GM12878 (cell line): Measurements from ENCODE around the gene CFAP92. TPM values are rescaled to one million over a fixed set of nuclear protein-coding genes. Genes with fewer than 3 reads are reported as not detected.
A peak's percentile ranks its signal among the peaks of the same experiment; 100 is the strongest.

Source experiments
- ATAC-seq: fragments of 200-7000 bp; cut with Tn5 transposase; 3 replicates; pipeline ENCODE4 v1.9.1; 2020; ENCODE audit warnings: mild to moderate bottlenecking, moderate library complexity
- BruUV-seq: library from RNA; stranded (reverse); fragments of 400-500 nt; replicated peaks from 2 replicates; lab custom pipeline; 2021; lab: Mats Ljungman, UMichigan
- CTCF ChIA-PET: fragments of 300-600 bp; sonication (Branson Sonifier 250); formaldehyde crosslinking; extraction: SDS; loops from one replicate; lab custom pipeline; 2021; ENCODE audit warnings: inconsistent platforms; lab: Yijun Ruan, JAX
- POLR2A ChIA-PET: fragments of 350-600 bp; formaldehyde crosslinking; extraction: SDS; loops from one replicate; lab custom pipeline; 2021; ENCODE audit warnings: inconsistent platforms; lab: Charles Lee
- RAD21 ChIA-PET: fragments of 300-600 bp; sonication (Branson Sonifier 250); formaldehyde crosslinking; loops from one replicate; lab custom pipeline; 2023; ENCODE audit warnings: antibody characterized with exemption; ENCODE audit not compliant: unreplicated experiment; lab: Charles Lee
- SMC1A ChIA-PET: fragments of 300-600 bp; sonication (Branson Sonifier 250); formaldehyde crosslinking; loops from one replicate; lab custom pipeline; 2023; ENCODE audit not compliant: unreplicated experiment, uncharacterized antibody; lab: Charles Lee
- DNase-seq: peaks from one replicate; pipeline ENCODE4 v3.0.0-alpha.2; 2011; ENCODE audit warnings: low read depth, low spot score
- FAIRE-seq: peaks from 3 replicates; lab custom pipeline; 2011; peaks lifted over from hg19 to GRCh38; lab: Jason Lieb, UNC
- H2AFZ ChIP-seq: 2 replicates; pipeline ENCODE4 v1.6.0; 2011; ENCODE audit warnings: low read depth, low read length, control low read depth; ENCODE audit not compliant: control insufficient read depth
- H3K27ac ChIP-seq: 2 replicates; pipeline ENCODE4 v1.5.1; 2011; ENCODE audit warnings: control low read depth; ENCODE audit not compliant: control insufficient read depth, insufficient read depth
- H3K27me3 ChIP-seq, 2 experiments: replicated peaks in 1 of 2; 2 replicates each; pipeline versions ENCODE4 v1.6.0 to v1.6.1; 2011; ENCODE audit warnings: low read length in 1 of 2; ENCODE audit not compliant: control insufficient read depth in 2 of 2, insufficient read depth in 2 of 2
- H3K36me3 ChIP-seq, 2 experiments: 2 replicates each; pipeline ENCODE4 v1.5.1; 2011; ENCODE audit warnings: low read length in 1 of 2; ENCODE audit not compliant: control insufficient read depth in 2 of 2, insufficient read depth in 2 of 2
- H3K4me1 ChIP-seq: 2 replicates; pipeline ENCODE4 v1.6.1; 2011; ENCODE audit warnings: mild to moderate bottlenecking, low read length, moderate library complexity, mixed read lengths; ENCODE audit not compliant: control insufficient read depth, insufficient read depth
- H3K4me2 ChIP-seq: 2 replicates; pipeline ENCODE4 v1.6.0; 2011; ENCODE audit warnings: control low read depth; ENCODE audit not compliant: control insufficient read depth, insufficient read depth
- H3K4me3 ChIP-seq: fragments of 200-600 bp; sonication (generic); 2 replicates; pipeline ENCODE4 v1.5.1; 2016
- H3K79me2 ChIP-seq: 2 replicates; pipeline ENCODE4 v1.6.0; 2011; ENCODE audit warnings: low read length; ENCODE audit not compliant: control insufficient read depth, insufficient read depth
- H3K9ac ChIP-seq: 2 replicates; pipeline ENCODE4 v1.8.0; 2011; ENCODE audit warnings: low read length, control low read depth, mixed read lengths; ENCODE audit not compliant: control insufficient read depth, insufficient read depth
- H3K9me3 ChIP-seq: replicated peaks from 3 replicates; pipeline ENCODE4 v1.5.1; 2011; ENCODE audit warnings: mild to moderate bottlenecking, low read length; ENCODE audit not compliant: control insufficient read depth, insufficient read depth
- H4K20me1 ChIP-seq: 2 replicates; pipeline ENCODE4 v1.6.0; 2011; ENCODE audit not compliant: control insufficient read depth, insufficient read depth
- BACH1 ChIP-seq: fragments of 450-650 bp; IDR thresholded peaks from 2 replicates; pipeline ENCODE4 v1.6.1; 2017; ENCODE audit warnings: mild to moderate bottlenecking, borderline replicate concordance
- GABPA ChIP-seq: IDR thresholded peaks from 2 replicates; pipeline ENCODE4 v1.6.1; 2014; ENCODE audit warnings: antibody characterized with exemption, low read depth, mild to moderate bottlenecking, inconsistent platforms
- MEF2A ChIP-seq: IDR thresholded peaks from 2 replicates; pipeline ENCODE4 v1.6.1; 2011; ENCODE audit warnings: low read depth, mild to moderate bottlenecking, low read length, moderate library complexity; ENCODE audit not compliant: insufficient read depth
- MYB ChIP-seq: fragments of 150-350 bp; IDR thresholded peaks from 2 replicates; pipeline ENCODE4 v1.6.1; 2014; ENCODE audit warnings: mild to moderate bottlenecking, low read depth, low read length, borderline replicate concordance
- POLR2AphosphoS5 ChIP-seq: IDR thresholded peaks from 2 replicates; pipeline ENCODE4 v1.6.1; 2011; ENCODE audit warnings: mild to moderate bottlenecking, low read length, inconsistent platforms
- RAD21 ChIP-seq: IDR thresholded peaks from 2 replicates; pipeline ENCODE4 v1.6.1; 2011; ENCODE audit warnings: mild to moderate bottlenecking, low read depth, low read length, moderate library complexity; ENCODE audit not compliant: insufficient read depth
- WGBS: methylation state at CpG from one replicate; pipeline ENCODE4 v1.1.6; 2016; ENCODE audit warnings: low lambda C conversion rate; ENCODE audit not compliant: insufficient replicate concordance, insufficient coverage; ENCODE audit errors: missing lambda C conversion rate; 5-methylcytosine and 5-hydroxymethylcytosine counted together
- in situ Hi-C: fragments of 300-500 bp; cut with MboI; formaldehyde crosslinking; loops from 9 replicates; pipeline ENCODE4 v1.14.3; 2018; ENCODE audit warnings: mixed read lengths
- intact Hi-C: fragments of 100-400 bp; cut with micrococcal nuclease; formaldehyde crosslinking; loops from one replicate; pipeline ENCODE4 v1.14.2; 2022; ENCODE audit not compliant: unreplicated experiment
- polyA plus RNA-seq, 11 experiments: library from polyadenylated mRNA; depleted of rRNA in 4 of 11; unstranded in 6 of 11; stranded (reverse) in 5 of 11; fragments of >200 nt; fragmentation: Nextera tagmentation in 4 of 11; fragmentation: Illumina TruSeq in 1 of 11; extraction: Ambion mirVana in 4 of 11; extraction: Trizol in 1 of 11; gene quantifications; 1 replicate in 1 of 11; 2 replicates in 10 of 11; pipeline versions ENCODE4 v1.2.1 to v1.2.3, GENCODE V29; 2011 to 2016; ENCODE audit warnings: inconsistent platforms in 2 of 11, missing spikeins in 2 of 11, low read depth in 1 of 11
- total RNA-seq, 4 experiments: library from RNA; depleted of rRNA in 3 of 4; stranded (reverse); fragments of >200 nt in 3 of 4; fragmentation: Illumina TruSeq in 1 of 4; extraction: Trizol in 1 of 4; gene quantifications; 2 replicates each; pipeline versions ENCODE4 v1.2.1 to v1.2.3, GENCODE V29; 2013 to 2021
- TF ChIP-seq, protein P1 (sequence below): fragments of 450-650 bp; formaldehyde crosslinking; IDR thresholded peaks from 2 replicates; pipeline ENCODE4 v1.4.0; 2020; ENCODE audit warnings: mild to moderate bottlenecking, moderate library complexity
- TF ChIP-seq, protein P2 (sequence below): fragments of 450-650 bp; formaldehyde crosslinking; IDR thresholded peaks from 2 replicates; pipeline ENCODE4 v1.5.0; 2022; ENCODE audit warnings: mild to moderate bottlenecking, missing genetic modification characterization
- TF ChIP-seq, protein P3 (sequence below): fragments of 450-650 bp; IDR thresholded peaks from 2 replicates; pipeline ENCODE4 v1.6.1; 2016; ENCODE audit warnings: mild to moderate bottlenecking
- TF ChIP-seq, protein P4 (sequence below), 3 experiments: IDR thresholded peaks in 2 of 3; conservative IDR thresholded peaks in 1 of 3; 2 replicates each; pipeline ENCODE4 v1.5.1; 2011; ENCODE audit warnings: low read depth in 3 of 3, low read length in 3 of 3, mild to moderate bottlenecking in 3 of 3, control low read depth in 2 of 3, moderate library complexity in 2 of 3, inconsistent platforms in 1 of 3, mixed read lengths in 1 of 3; ENCODE audit not compliant: control insufficient read depth in 2 of 3, insufficient read depth in 1 of 3; ENCODE audit errors: extremely low read depth in 1 of 3
- TF ChIP-seq, protein P5 (sequence below): IDR thresholded peaks from 2 replicates; pipeline ENCODE4 v1.6.1; 2012; ENCODE audit warnings: low read depth, low read length, improper control_type of control experiment

CFAP92 gene
- total and polyA plus RNA-seq, 10 of the 15 experiments (the other 5 are each of a cell fraction or from before 2014, with no cell fraction given): 0.05 to 0.52 (median 0.14) TPM; not detected in 7

DNA sequence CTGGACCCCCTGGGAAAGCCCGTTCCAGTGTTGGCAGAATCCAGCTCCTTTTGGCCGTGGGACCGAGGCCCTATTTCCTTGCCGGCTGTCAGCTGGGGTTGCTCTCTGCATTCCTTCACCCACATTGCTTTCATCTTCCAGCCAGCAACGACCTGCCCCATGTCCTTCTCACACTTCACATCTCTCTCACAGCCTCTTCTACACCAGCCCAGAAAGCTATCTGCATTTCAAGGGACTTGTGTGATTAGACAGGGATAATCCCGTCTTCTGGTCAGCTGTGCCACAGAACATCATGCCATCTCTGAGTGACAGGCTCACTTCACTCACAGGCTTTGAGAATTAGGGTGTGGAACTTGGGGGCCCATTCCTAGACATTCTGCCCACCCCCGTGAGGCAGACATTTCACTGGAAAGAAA lies 23.6 kb upstream of the CFAP92 start:
- H3K9me3 ChIP-seq: no peaks in the 10 kb centered on the region
- H4K20me1 ChIP-seq: no peaks in the 10 kb centered on the region
- in situ Hi-C loops: no loop called here
- CTCF ChIA-PET: interaction anchor here (1.6 to 4.0 kb wide), 7 partner anchors 9 to 229 kb away, joined by 6 to 39 read pairs (median 14); partner anchors contain the start of gene CFAP92
- FAIRE-seq (no peak), ATAC-seq (no peak), DNase-seq (no peak)
- POLR2A ChIA-PET: interaction anchor here (0.6 to 1.7 kb wide), 4 partner anchors 10 to 104 kb away, joined by 3 to 10 read pairs (median 4); partner anchors contain the start of gene RAB43
- H3K4me3 ChIP-seq: no peak overlapping the region
- SMC1A ChIA-PET: interaction anchor here (0.7 to 2.8 kb wide), 6 partner anchors 9 to 228 kb away, joined by 3 to 22 read pairs (median 8); no protein-coding TSS in a partner anchor
- BruUV-seq: no TSS peak
- H3K79me2 ChIP-seq: no peaks in the 10 kb centered on the region
- H3K4me1 ChIP-seq: peaks cover 19% of the 10 kb centered on the region
- no peak overlapping the region for H3K9ac ChIP-seq
- H3K4me2 ChIP-seq: peak overlapping the region; percentile 23
- RAD21 ChIA-PET: interaction anchor here (0.9 to 2.4 kb wide), 5 partner anchors 8 to 299 kb away, joined by 4 to 26 read pairs (median 7); a partner anchor contains a TSS
- intact Hi-C loops: no loop called here
- 9% methylated on average over 7 of the region's 7 CpGs for WGBS
- H3K27me3 ChIP-seq: peaks cover 0 to 4% of the 10 kb centered on the region in 2 experiments; a peak in 1 of 4 replicates
- no peak overlapping the region for H3K27ac ChIP-seq
- no peaks in the 10 kb centered on the region for H3K36me3 ChIP-seq
- peak overlapping the region; percentile 67 for H2AFZ ChIP-seq
- TF ChIP-seq POLR2AphosphoS5 (no peak), RAD21 (no peak), BACH1 (no peak), GABPA (no peak), MEF2A (no peak), MYB (no peak)
- TF ChIP-seq, protein P1, sequence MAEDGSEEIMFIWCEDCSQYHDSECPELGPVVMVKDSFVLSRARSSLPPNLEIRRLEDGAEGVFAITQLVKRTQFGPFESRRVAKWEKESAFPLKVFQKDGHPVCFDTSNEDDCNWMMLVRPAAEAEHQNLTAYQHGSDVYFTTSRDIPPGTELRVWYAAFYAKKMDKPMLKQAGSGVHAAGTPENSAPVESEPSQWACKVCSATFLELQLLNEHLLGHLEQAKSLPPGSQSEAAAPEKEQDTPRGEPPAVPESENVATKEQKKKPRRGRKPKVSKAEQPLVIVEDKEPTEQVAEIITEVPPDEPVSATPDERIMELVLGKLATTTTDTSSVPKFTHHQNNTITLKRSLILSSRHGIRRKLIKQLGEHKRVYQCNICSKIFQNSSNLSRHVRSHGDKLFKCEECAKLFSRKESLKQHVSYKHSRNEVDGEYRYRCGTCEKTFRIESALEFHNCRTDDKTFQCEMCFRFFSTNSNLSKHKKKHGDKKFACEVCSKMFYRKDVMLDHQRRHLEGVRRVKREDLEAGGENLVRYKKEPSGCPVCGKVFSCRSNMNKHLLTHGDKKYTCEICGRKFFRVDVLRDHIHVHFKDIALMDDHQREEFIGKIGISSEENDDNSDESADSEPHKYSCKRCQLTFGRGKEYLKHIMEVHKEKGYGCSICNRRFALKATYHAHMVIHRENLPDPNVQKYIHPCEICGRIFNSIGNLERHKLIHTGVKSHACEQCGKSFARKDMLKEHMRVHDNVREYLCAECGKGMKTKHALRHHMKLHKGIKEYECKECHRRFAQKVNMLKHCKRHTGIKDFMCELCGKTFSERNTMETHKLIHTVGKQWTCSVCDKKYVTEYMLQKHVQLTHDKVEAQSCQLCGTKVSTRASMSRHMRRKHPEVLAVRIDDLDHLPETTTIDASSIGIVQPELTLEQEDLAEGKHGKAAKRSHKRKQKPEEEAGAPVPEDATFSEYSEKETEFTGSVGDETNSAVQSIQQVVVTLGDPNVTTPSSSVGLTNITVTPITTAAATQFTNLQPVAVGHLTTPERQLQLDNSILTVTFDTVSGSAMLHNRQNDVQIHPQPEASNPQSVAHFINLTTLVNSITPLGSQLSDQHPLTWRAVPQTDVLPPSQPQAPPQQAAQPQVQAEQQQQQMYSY: no peak
- TF ChIP-seq, protein P2, sequence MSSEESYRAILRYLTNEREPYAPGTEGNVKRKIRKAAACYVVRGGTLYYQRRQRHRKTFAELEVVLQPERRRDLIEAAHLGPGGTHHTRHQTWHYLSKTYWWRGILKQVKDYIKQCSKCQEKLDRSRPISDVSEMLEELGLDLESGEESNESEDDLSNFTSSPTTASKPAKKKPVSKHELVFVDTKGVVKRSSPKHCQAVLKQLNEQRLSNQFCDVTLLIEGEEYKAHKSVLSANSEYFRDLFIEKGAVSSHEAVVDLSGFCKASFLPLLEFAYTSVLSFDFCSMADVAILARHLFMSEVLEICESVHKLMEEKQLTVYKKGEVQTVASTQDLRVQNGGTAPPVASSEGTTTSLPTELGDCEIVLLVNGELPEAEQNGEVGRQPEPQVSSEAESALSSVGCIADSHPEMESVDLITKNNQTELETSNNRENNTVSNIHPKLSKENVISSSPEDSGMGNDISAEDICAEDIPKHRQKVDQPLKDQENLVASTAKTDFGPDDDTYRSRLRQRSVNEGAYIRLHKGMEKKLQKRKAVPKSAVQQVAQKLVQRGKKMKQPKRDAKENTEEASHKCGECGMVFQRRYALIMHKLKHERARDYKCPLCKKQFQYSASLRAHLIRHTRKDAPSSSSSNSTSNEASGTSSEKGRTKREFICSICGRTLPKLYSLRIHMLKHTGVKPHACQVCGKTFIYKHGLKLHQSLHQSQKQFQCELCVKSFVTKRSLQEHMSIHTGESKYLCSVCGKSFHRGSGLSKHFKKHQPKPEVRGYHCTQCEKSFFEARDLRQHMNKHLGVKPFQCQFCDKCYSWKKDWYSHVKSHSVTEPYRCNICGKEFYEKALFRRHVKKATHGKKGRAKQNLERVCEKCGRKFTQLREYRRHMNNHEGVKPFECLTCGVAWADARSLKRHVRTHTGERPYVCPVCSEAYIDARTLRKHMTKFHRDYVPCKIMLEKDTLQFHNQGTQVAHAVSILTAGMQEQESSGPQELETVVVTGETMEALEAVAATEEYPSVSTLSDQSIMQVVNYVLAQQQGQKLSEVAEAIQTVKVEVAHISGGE (CRISPR knock-in tag): no peak
- TF ChIP-seq, protein P3, sequence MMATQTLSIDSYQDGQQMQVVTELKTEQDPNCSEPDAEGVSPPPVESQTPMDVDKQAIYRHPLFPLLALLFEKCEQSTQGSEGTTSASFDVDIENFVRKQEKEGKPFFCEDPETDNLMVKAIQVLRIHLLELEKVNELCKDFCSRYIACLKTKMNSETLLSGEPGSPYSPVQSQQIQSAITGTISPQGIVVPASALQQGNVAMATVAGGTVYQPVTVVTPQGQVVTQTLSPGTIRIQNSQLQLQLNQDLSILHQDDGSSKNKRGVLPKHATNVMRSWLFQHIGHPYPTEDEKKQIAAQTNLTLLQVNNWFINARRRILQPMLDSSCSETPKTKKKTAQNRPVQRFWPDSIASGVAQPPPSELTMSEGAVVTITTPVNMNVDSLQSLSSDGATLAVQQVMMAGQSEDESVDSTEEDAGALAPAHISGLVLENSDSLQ: no peak
- TF ChIP-seq, protein P4, sequence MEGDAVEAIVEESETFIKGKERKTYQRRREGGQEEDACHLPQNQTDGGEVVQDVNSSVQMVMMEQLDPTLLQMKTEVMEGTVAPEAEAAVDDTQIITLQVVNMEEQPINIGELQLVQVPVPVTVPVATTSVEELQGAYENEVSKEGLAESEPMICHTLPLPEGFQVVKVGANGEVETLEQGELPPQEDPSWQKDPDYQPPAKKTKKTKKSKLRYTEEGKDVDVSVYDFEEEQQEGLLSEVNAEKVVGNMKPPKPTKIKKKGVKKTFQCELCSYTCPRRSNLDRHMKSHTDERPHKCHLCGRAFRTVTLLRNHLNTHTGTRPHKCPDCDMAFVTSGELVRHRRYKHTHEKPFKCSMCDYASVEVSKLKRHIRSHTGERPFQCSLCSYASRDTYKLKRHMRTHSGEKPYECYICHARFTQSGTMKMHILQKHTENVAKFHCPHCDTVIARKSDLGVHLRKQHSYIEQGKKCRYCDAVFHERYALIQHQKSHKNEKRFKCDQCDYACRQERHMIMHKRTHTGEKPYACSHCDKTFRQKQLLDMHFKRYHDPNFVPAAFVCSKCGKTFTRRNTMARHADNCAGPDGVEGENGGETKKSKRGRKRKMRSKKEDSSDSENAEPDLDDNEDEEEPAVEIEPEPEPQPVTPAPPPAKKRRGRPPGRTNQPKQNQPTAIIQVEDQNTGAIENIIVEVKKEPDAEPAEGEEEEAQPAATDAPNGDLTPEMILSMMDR (IDR thresholded peaks at IDR 0.05 in 2 of 3, conservative IDR thresholded peaks at IDR 0.05 in 1 of 3; ENCODE audit: control insufficient read depth in 2 of 3, extremely low read depth in 1 of 3, insufficient read depth in 1 of 3, low read depth in 3 of 3, low read length in 3 of 3): no peak
- TF ChIP-seq, protein P5, sequence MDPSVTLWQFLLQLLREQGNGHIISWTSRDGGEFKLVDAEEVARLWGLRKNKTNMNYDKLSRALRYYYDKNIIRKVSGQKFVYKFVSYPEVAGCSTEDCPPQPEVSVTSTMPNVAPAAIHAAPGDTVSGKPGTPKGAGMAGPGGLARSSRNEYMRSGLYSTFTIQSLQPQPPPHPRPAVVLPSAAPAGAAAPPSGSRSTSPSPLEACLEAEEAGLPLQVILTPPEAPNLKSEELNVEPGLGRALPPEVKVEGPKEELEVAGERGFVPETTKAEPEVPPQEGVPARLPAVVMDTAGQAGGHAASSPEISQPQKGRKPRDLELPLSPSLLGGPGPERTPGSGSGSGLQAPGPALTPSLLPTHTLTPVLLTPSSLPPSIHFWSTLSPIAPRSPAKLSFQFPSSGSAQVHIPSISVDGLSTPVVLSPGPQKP: no peak
